ENCODE results near the gene PTOV1.

The PTOV1 gene

GRCh38 chr19:49878744-49879070 is 27.7 kb downstream of the PTOV1 start:
- Mint-ChIP-seq H3K36me3 (no peaks in the 10 kb centered on the region), H3K4me3 (no peak overlapping the region), H3K4me1 (ENCODE audit: low read depth) (peaks cover 23% of the 10 kb centered on the region), H3K27ac (no peak overlapping the region), H3K9me3 (ENCODE audit: low read depth) (no peaks in the 10 kb centered on the region), H3K27me3 (no peaks in the 10 kb centered on the region)

GRCh38 chr19:49879243-49879963 is 28.4 kb downstream of the PTOV1 start:
- Mint-ChIP-seq H3K27ac (no peak overlapping the region), H3K4me1 (ENCODE audit: low read depth) (peaks cover 23% of the 10 kb centered on the region), H3K36me3 (no peaks in the 10 kb centered on the region), H3K27me3 (no peaks in the 10 kb centered on the region), H3K9me3 (ENCODE audit: low read depth) (no peaks in the 10 kb centered on the region), H3K4me3 (peak overlapping the region; percentile 5)

- Mint-ChIP-seq H3K27me3 (no peaks in the 10 kb centered on the region), H3K4me3 (no peak overlapping the region), H3K36me3 (no peaks in the 10 kb centered on the region), H3K9me3 (ENCODE audit: low read depth) (no peaks in the 10 kb centered on the region), H3K4me1 (ENCODE audit: low read depth) (peaks cover 19% of the 10 kb centered on the region), H3K27ac (no peak overlapping the region)
These were observed 29.4 kb downstream of the PTOV1 start for GRCh38 chr19:49880162-49880869.

GRCh38 chr19:49881186-49881585 is 30.2 kb downstream of the PTOV1 start:
- Mint-ChIP-seq H3K4me1 (ENCODE audit: low read depth) (peaks cover 16% of the 10 kb centered on the region), H3K4me3 (no peak overlapping the region), H3K27me3 (no peaks in the 10 kb centered on the region), H3K36me3 (no peaks in the 10 kb centered on the region), H3K27ac (no peak overlapping the region), H3K9me3 (ENCODE audit: low read depth) (no peaks in the 10 kb centered on the region)

- H3K4me3 Mint-ChIP-seq = no peak overlapping the region
- H3K27ac Mint-ChIP-seq = no peak overlapping the region
- no peaks in the 10 kb centered on the region for H3K9me3 Mint-ChIP-seq (ENCODE audit: low read depth)
- H3K27me3 Mint-ChIP-seq = no peaks in the 10 kb centered on the region
- peaks cover 16% of the 10 kb centered on the region for H3K4me1 Mint-ChIP-seq (ENCODE audit: low read depth)
- peaks cover 2% of the 10 kb centered on the region for H3K36me3 Mint-ChIP-seq
These were observed 30.9 kb downstream of the PTOV1 start for GRCh38 chr19:49881672-49882394.

GRCh38 chr19:49882643-49883042 is 31.7 kb downstream of the PTOV1 start:
- Mint-ChIP-seq H3K4me3 (no peak overlapping the region), H3K27me3 (no peaks in the 10 kb centered on the region), H3K27ac (no peak overlapping the region), H3K36me3 (peaks cover 2% of the 10 kb centered on the region), H3K4me1 (ENCODE audit: low read depth) (peaks cover 16% of the 10 kb centered on the region), H3K9me3 (ENCODE audit: low read depth) (no peaks in the 10 kb centered on the region)

- H3K36me3 Mint-ChIP-seq = peaks cover 2% of the 10 kb centered on the region
- no peak overlapping the region for H3K4me3 Mint-ChIP-seq
- no peaks in the 10 kb centered on the region for H3K27me3 Mint-ChIP-seq
- no peaks in the 10 kb centered on the region for H3K9me3 Mint-ChIP-seq (ENCODE audit: low read depth)
- H3K27ac Mint-ChIP-seq = no peak overlapping the region
- H3K4me1 Mint-ChIP-seq (ENCODE audit: low read depth) = peaks cover 13% of the 10 kb centered on the region
These were observed 32.1 kb downstream of the PTOV1 start for GRCh38 chr19:49883094-49883493.

- no peaks in the 10 kb centered on the region for H3K27me3 Mint-ChIP-seq
- H3K9me3 Mint-ChIP-seq (ENCODE audit: low read depth) = no peaks in the 10 kb centered on the region
- H3K36me3 Mint-ChIP-seq = peaks cover 2% of the 10 kb centered on the region
- no peak overlapping the region for H3K27ac Mint-ChIP-seq
- no peak overlapping the region for H3K4me3 Mint-ChIP-seq
- H3K4me1 Mint-ChIP-seq (ENCODE audit: low read depth) = peaks cover 4% of the 10 kb centered on the region
These were observed 33.1 kb downstream of the PTOV1 start for GRCh38 chr19:49884109-49884508.

- Mint-ChIP-seq H3K9me3 (ENCODE audit: low read depth) (no peaks in the 10 kb centered on the region), H3K36me3 (peaks cover 2% of the 10 kb centered on the region), H3K4me1 (ENCODE audit: low read depth) (peaks cover 3% of the 10 kb centered on the region), H3K27me3 (no peaks in the 10 kb centered on the region), H3K27ac (peak overlapping the region; percentile 16), H3K4me3 (no peak overlapping the region)
These were observed 33.8 kb downstream of the PTOV1 start for GRCh38 chr19:49884760-49885159.

GRCh38 chr19:49887037-49887664 is 36.2 kb downstream of the PTOV1 start:
- Mint-ChIP-seq H3K4me3 (no peak overlapping the region), H3K27me3 (no peaks in the 10 kb centered on the region), H3K27ac (no peak overlapping the region), H3K4me1 (ENCODE audit: low read depth) (peaks cover 8% of the 10 kb centered on the region), H3K36me3 (peaks cover 2% of the 10 kb centered on the region), H3K9me3 (ENCODE audit: low read depth) (no peaks in the 10 kb centered on the region)

GRCh38 chr19:49887665-49888509 is 36.9 kb downstream of the PTOV1 start:
- peaks cover 2% of the 10 kb centered on the region for H3K36me3 Mint-ChIP-seq
- H3K9me3 Mint-ChIP-seq (ENCODE audit: low read depth) = no peaks in the 10 kb centered on the region
- no peaks in the 10 kb centered on the region for H3K27me3 Mint-ChIP-seq
- H3K4me1 Mint-ChIP-seq (ENCODE audit: low read depth) = peaks cover 11% of the 10 kb centered on the region
- no peak overlapping the region for H3K27ac Mint-ChIP-seq
- no peak overlapping the region for H3K4me3 Mint-ChIP-seq

- Mint-ChIP-seq H3K27me3 (no peaks in the 10 kb centered on the region), H3K4me3 (no peak overlapping the region), H3K27ac (no peak overlapping the region), H3K36me3 (peaks cover 2% of the 10 kb centered on the region), H3K9me3 (ENCODE audit: low read depth) (no peaks in the 10 kb centered on the region), H3K4me1 (ENCODE audit: low read depth) (peaks cover 13% of the 10 kb centered on the region)
These were observed 37.5 kb downstream of the PTOV1 start for GRCh38 chr19:49888510-49888824.

- Mint-ChIP-seq H3K4me1 (ENCODE audit: low read depth) (peaks cover 13% of the 10 kb centered on the region), H3K4me3 (peak overlapping the region; percentile 17), H3K9me3 (ENCODE audit: low read depth) (no peaks in the 10 kb centered on the region), H3K36me3 (peaks cover 2% of the 10 kb centered on the region), H3K27me3 (no peaks in the 10 kb centered on the region), H3K27ac (no peak overlapping the region)
These were observed 38.2 kb downstream of the PTOV1 start for GRCh38 chr19:49889038-49889686.

GRCh38 chr19:49889687-49890348 is 38.9 kb downstream of the PTOV1 start:
- Mint-ChIP-seq H3K27ac (peak overlapping the region; percentile 58), H3K4me3 (peak overlapping the region; percentile 75), H3K9me3 (ENCODE audit: low read depth) (no peaks in the 10 kb centered on the region), H3K36me3 (peaks cover 2% of the 10 kb centered on the region), H3K27me3 (no peaks in the 10 kb centered on the region), H3K4me1 (ENCODE audit: low read depth) (peaks cover 13% of the 10 kb centered on the region)

All from activated naive CD8-positive, alpha-beta T cell (primary cell).